SJSA1 (cell line): Measurements from ENCODE around the gene FGFR2. TPM values are rescaled to one million over a fixed set of nuclear protein-coding genes. Genes with fewer than 3 reads are reported as not detected.
"Not testable (repeated sequence)": the region's sequence is repeated elsewhere in the genome, so short reads cannot be mapped to it uniquely, and the experiment has no call there.

ENCODE experiments used
- DNase-seq, 2 experiments: peaks; one replicate each; pipeline ENCODE4 v3.0.0-alpha.2; 2015 to 2020; ENCODE audit warnings: low spot score in 2 of 2, low read depth in 1 of 2
- H3K27ac ChIP-seq: fragments of 250-450 bp; sonication (Bioruptor Pico); 2 replicates; pipeline ENCODE4 v1.5.1; 2020; ENCODE audit warnings: mild to moderate bottlenecking, moderate library complexity
- H3K27me3 ChIP-seq: fragments of 250-450 bp; sonication (Bioruptor Pico); replicated peaks from 2 replicates; pipeline ENCODE4 v1.5.1; 2020; ENCODE audit warnings: mild to moderate bottlenecking, moderate library complexity
- H3K36me3 ChIP-seq: fragments of 250-450 bp; sonication (Bioruptor Pico); 2 replicates; pipeline ENCODE4 v1.5.1; 2020; ENCODE audit warnings: mild to moderate bottlenecking
- H3K4me1 ChIP-seq: fragments of 250-450 bp; sonication (Bioruptor Pico); replicated peaks from 2 replicates; pipeline ENCODE4 v1.6.1; 2021; ENCODE audit warnings: mild to moderate bottlenecking
- H3K4me3 ChIP-seq: fragments of 250-450 bp; sonication (Bioruptor Pico); 2 replicates; pipeline ENCODE4 v1.5.1; 2020; ENCODE audit warnings: mild to moderate bottlenecking
- H3K9me3 ChIP-seq: fragments of 250-450 bp; sonication (Bioruptor Pico); replicated peaks from 2 replicates; pipeline ENCODE4 v1.5.1; 2020; ENCODE audit warnings: mild to moderate bottlenecking
- total RNA-seq: library from RNA; depleted of rRNA; stranded (reverse); fragments of >200 nt; shearing (Covaris generic); gene quantifications from 2 replicates; pipeline ENCODE4 v1.2.3, GENCODE V29; 2014

FGFR2 gene
- total RNA-seq, 1 experiment from 2014 or later = 1.1 TPM

GRCh38 chr10:121570315-121570714 is 27.9 kb downstream of the FGFR2 start:
- H3K36me3 ChIP-seq = no peaks in the 10 kb centered on the region
- DNase-seq = no peak
- no peaks in the 10 kb centered on the region for H3K4me1 ChIP-seq
- peaks cover 8% of the 10 kb centered on the region; the same call in 1 of the 2 replicates for H3K9me3 ChIP-seq
- no peak overlapping the region for H3K27ac ChIP-seq
- H3K4me3 ChIP-seq = no peak overlapping the region
- H3K27me3 ChIP-seq = no peaks in the 10 kb centered on the region

- DNase-seq = no peak
- Histone ChIP-seq H3K4me1 (no peaks in the 10 kb centered on the region), H3K9me3 (peaks cover 8% of the 10 kb centered on the region; the same call in 1 of the 2 replicates), H3K36me3 (no peaks in the 10 kb centered on the region), H3K4me3 (no peak overlapping the region), H3K27me3 (no peaks in the 10 kb centered on the region), H3K27ac (no peak overlapping the region)
Observed at GRCh38 chr10:121568275-121568674, 30.0 kb downstream of the FGFR2 start.

DNA sequence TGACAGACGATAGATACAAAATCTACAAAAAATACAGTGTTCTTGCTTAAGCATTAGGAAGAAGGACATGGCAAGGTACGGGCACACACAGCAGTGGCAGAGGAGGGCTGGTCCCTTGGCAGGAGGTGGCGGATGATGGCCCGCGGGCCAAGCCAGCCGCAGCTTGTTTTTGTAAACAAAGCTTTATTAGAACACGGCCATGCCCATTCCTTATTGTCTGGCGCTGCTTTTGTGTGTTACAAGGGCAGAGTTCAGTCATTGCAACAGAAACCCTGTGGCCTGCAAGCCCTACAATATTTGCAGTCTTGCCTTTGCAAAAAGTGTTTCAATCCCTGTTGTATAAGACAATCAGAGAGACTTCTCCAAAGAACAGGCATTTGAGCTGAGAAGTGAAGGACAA is 30.7 kb downstream of the FGFR2 start:
- Histone ChIP-seq H3K36me3 (no peaks in the 10 kb centered on the region), H3K9me3 (peaks cover 4% of the 10 kb centered on the region; the same call in 1 of the 2 replicates), H3K4me3 (no peak overlapping the region), H3K27me3 (no peaks in the 10 kb centered on the region), H3K27ac (no peak overlapping the region), H3K4me1 (no peaks in the 10 kb centered on the region)
- DNase-seq = no peak

GRCh38 chr10:121566755-121567154 is 31.5 kb downstream of the FGFR2 start:
- Histone ChIP-seq H3K27me3 (no peaks in the 10 kb centered on the region), H3K4me1 (no peaks in the 10 kb centered on the region), H3K27ac (no peak overlapping the region), H3K9me3 (0 out of 2 replicates have a peak, but pooled peaks cover 4% of the 10 kb centered on the region), H3K4me3 (no peak overlapping the region), H3K36me3 (no peaks in the 10 kb centered on the region)
- DNase-seq = no peak

- Histone ChIP-seq H3K36me3 (no peaks in the 10 kb centered on the region), H3K4me1 (no peaks in the 10 kb centered on the region), H3K4me3 (no peak overlapping the region), H3K27ac (no peak overlapping the region), H3K9me3 (no peaks in the 10 kb centered on the region), H3K27me3 (no peaks in the 10 kb centered on the region)
- no peak for DNase-seq
Observed at GRCh38 chr10:121559326-121560026, 38.8 kb downstream of the FGFR2 start.

DNA sequence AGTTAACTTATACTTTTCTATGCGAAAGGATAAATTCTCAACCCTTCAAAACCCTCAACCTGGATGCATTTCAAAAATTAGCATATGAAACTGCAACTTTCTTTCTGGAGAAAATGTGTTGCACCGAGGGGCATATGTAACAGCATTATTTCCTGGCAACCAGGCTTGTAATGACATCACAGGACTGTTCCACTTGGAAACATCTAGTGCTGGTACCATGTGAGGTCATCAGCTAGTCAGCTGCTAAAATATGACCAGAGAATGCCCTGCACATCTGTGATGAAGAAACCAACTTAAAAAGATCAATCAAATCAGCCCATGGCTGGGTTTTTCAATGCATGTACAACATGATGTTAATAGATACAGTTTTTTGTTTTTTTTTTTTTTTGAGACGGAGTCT is 40.0 kb downstream of the FGFR2 start:
- Histone ChIP-seq H3K4me3 (no peak overlapping the region), H3K36me3 (no peaks in the 10 kb centered on the region)

DNA sequence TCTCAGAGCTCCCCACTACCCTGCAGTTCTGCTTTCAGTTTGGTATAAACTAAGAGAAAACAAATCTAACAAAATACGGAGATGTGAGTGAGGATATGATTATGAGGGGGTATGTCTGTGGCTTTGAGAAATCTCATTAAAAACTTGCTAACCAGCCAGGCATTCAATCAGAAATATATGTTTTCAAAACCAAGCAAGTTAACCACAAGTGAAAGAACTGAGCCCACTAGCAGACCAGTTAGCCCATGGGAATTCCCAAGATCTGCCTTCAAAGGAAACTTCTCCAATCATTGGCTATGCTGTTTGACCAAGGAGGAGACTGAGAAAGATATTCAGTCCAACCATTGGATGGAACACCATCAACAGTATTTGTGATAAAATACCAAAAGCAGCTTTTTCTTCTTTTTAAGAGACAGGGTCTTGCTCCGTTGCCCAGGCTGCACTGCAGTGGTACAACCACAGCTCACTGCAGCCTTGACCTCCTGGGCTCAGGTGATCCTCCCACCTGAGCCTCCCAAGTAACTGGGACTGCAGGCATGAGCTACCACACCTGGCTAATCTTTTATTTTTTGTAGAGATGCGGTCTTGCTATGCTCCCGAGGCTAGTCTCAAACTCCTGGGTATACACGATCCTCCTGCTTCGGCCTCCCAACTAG is 41.2 kb downstream of the FGFR2 start:
- H3K4me3 ChIP-seq = no peak overlapping the region
- no peak for DNase-seq
- H3K9me3 ChIP-seq = peaks cover 4% of the 10 kb centered on the region; the same call in 1 of the 2 replicates
- no peaks in the 10 kb centered on the region for H3K36me3 ChIP-seq
- no peaks in the 10 kb centered on the region for H3K27me3 ChIP-seq
- no peaks in the 10 kb centered on the region for H3K4me1 ChIP-seq
- no peak overlapping the region for H3K27ac ChIP-seq

More for the DNA sequence above, 40.0 kb downstream of the FGFR2 start:
- no peaks in the 10 kb centered on the region for H3K4me1 ChIP-seq
- no peaks in the 10 kb centered on the region for H3K27me3 ChIP-seq
- H3K27ac ChIP-seq = no peak overlapping the region
- H3K9me3 ChIP-seq = no peaks in the 10 kb centered on the region
- no peak for DNase-seq

- H3K4me1 ChIP-seq = no peaks in the 10 kb centered on the region
- no peaks in the 10 kb centered on the region for H3K36me3 ChIP-seq
- H3K4me3 ChIP-seq = no peak overlapping the region
- no peak overlapping the region for H3K27ac ChIP-seq
- no peaks in the 10 kb centered on the region for H3K27me3 ChIP-seq
- no peak for DNase-seq
- H3K9me3 ChIP-seq = peaks cover 5% of the 10 kb centered on the region; the same call in 1 of the 2 replicates
Observed at GRCh38 chr10:121556455-121556854, 41.8 kb downstream of the FGFR2 start.

DNA sequence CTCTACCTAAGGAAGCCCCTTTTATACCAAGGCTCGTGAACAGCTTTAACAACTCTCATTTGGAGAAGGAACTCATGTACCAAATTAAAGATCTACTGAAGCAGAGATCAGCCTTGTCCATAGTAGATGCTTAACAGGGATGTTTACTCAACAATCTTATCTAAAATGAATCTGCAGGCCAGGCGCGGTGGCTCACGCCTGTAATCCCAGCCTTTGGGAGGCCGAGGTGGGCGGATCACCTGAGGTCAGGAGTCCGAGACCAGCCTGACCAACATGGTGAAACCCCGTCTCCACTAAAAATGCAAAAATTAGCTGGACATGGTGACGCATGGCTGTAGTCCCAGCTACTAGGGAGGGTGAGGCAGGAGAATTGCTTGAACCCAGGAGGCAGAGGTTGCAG is 43.3 kb downstream of the FGFR2 start:
- not testable (repeated sequence) for H3K4me1 ChIP-seq, H3K27me3 ChIP-seq, H3K36me3 ChIP-seq, H3K4me3 ChIP-seq, H3K27ac ChIP-seq, H3K9me3 ChIP-seq, DNase-seq

DNA sequence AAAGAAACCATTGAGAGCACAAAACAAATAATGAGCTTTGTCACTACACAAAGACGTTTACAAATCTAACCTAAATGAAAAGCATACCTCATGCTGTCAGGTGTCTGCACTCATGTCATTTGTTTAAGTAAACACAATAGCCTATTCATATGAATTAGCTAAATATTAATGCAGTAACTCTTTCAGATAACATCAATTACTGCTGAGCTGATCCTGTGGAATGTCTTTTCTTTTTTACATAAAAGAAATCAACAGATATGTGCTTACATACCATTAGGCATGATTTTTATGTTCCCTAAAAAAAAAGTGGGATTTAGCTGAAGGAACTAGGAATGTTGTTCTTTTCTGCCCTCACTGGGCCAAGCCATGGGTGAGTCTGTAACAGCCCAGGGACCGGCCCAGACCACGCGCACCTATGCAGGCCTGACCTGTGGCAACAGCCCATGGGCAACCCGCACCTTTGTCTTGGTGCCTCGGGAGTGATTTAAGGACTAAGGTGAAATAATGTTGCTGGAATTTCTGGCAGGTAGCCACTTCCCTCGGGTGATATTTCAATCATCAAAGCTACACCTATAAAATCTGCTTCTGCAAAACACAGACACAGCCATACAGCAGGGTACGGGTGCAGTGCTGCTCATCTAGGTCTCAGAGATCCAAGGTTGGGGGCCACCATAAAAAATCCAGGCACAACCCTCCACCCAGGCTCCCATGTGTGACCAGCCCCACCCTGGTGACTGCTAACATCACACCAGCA is 44.6 kb downstream of the FGFR2 start:
- no peaks in the 10 kb centered on the region for H3K27me3 ChIP-seq
- no peak for DNase-seq
- no peaks in the 10 kb centered on the region for H3K36me3 ChIP-seq
- peaks cover 5% of the 10 kb centered on the region; the same call in 1 of the 2 replicates for H3K9me3 ChIP-seq
- no peak overlapping the region for H3K27ac ChIP-seq
- no peaks in the 10 kb centered on the region for H3K4me1 ChIP-seq
- H3K4me3 ChIP-seq = no peak overlapping the region

- no peaks in the 10 kb centered on the region for H3K4me1 ChIP-seq
- no peaks in the 10 kb centered on the region for H3K36me3 ChIP-seq
- peaks cover 5% of the 10 kb centered on the region; the same call in 1 of the 2 replicates for H3K9me3 ChIP-seq
- H3K27ac ChIP-seq = no peak overlapping the region
- no peak overlapping the region for H3K4me3 ChIP-seq
- DNase-seq = no peak
- no peaks in the 10 kb centered on the region for H3K27me3 ChIP-seq
Observed at GRCh38 chr10:121552746-121553145, 45.5 kb downstream of the FGFR2 start.

- Histone ChIP-seq H3K4me3 (no peak overlapping the region), H3K27ac (no peak overlapping the region), H3K9me3 (peaks cover 5% of the 10 kb centered on the region; the same call in 1 of the 2 replicates), H3K27me3 (no peaks in the 10 kb centered on the region), H3K36me3 (no peaks in the 10 kb centered on the region), H3K4me1 (no peaks in the 10 kb centered on the region)
- no peak for DNase-seq
Observed at GRCh38 chr10:121551210-121551885, 46.9 kb downstream of the FGFR2 start.

DNA sequence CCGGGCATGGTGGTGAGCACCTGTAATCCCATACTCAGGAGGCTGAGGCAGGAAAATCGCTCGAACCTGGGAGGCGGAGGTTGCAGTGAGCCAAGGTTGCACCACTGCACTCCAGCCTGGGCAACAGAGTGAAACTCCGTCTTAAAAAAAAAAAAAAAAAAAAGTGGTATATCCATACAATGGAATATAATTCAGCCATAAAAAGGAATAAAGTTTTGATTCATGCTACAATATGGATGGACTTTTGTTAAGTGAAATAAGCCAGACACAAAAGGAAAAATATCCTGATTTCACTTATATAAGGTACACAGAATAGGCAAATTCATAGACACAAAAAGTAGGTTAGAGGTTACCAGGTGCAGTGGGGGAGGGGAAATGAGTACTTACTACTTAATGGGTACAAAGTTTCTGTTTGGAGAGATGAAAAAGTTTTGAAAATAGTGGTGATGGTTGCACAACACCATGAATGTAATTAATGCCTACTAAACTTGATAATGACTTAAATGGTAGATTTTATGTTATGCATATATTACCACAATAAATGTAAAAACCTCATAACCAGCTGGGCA is 53.9 kb downstream of the FGFR2 start:
- Histone ChIP-seq H3K4me3 (no peak overlapping the region), H3K36me3 (no peaks in the 10 kb centered on the region), H3K9me3 (0 out of 2 replicates have a peak, but pooled peaks cover 2% of the 10 kb centered on the region), H3K27me3 (no peaks in the 10 kb centered on the region), H3K4me1 (no peaks in the 10 kb centered on the region), H3K27ac (no peak overlapping the region)
- no peak for DNase-seq
